DND-41 (cell line): Measurements from ENCODE around the gene PDIA5.

ENCODE experiments used
- ATAC-seq: fragments of 200-7000 bp; cut with Tn5 transposase; 3 replicates; pipeline ENCODE4 v1.9.1; 2021; ENCODE audit warnings: low read depth; ENCODE audit not compliant: insufficient read depth
- DNase-seq: peaks from one replicate; pipeline ENCODE4 v3.0.0-alpha.2; 2020
- H2AFZ ChIP-seq: 2 replicates; pipeline ENCODE4 v1.6.0; 2012; ENCODE audit warnings: low read depth, low read length
- H3K27ac ChIP-seq: 2 replicates; pipeline ENCODE4 v1.5.1; 2012; ENCODE audit warnings: low read length, inconsistent platforms
- H3K27me3 ChIP-seq: fragments of 200-600 bp; sonication (generic); 2 replicates; pipeline ENCODE4 v1.6.0; 2012; ENCODE audit warnings: low read length, mild to moderate bottlenecking, inconsistent platforms; ENCODE audit not compliant: insufficient read depth, poor library complexity
- H3K36me3 ChIP-seq: 2 replicates; pipeline ENCODE4 v1.5.1; 2012; ENCODE audit warnings: low read length, inconsistent platforms; ENCODE audit not compliant: insufficient read depth
- H3K4me1 ChIP-seq: 2 replicates; pipeline ENCODE4 v1.5.1; 2012; ENCODE audit warnings: mild to moderate bottlenecking, low read length; ENCODE audit not compliant: insufficient read depth
- H3K4me2 ChIP-seq: 2 replicates; pipeline ENCODE4 v1.6.0; 2012; ENCODE audit warnings: mild to moderate bottlenecking, moderate library complexity, low read length, inconsistent platforms; ENCODE audit not compliant: insufficient read depth
- H3K4me3 ChIP-seq, 2 experiments: fragments of 200-600 bp in 1 of 2; shearing (Covaris generic) in 1 of 2; 2 replicates each; pipeline ENCODE4 v1.5.1; 2012 to 2016; ENCODE audit warnings: inconsistent platforms in 2 of 2, low read length in 2 of 2, mild to moderate bottlenecking in 2 of 2, low read depth in 1 of 2, moderate library complexity in 1 of 2
- H3K79me2 ChIP-seq: 2 replicates; pipeline ENCODE4 v1.6.0; 2012; ENCODE audit warnings: low read length, inconsistent platforms; ENCODE audit not compliant: insufficient read depth
- H3K9ac ChIP-seq: 2 replicates; pipeline ENCODE4 v1.6.0; 2012; ENCODE audit warnings: low read depth, mild to moderate bottlenecking, inconsistent platforms, low read length, moderate library complexity
- H3K9me3 ChIP-seq: 2 replicates; pipeline ENCODE4 v1.5.1; 2012; ENCODE audit warnings: low read length, moderate library complexity, mild to moderate bottlenecking, inconsistent platforms; ENCODE audit not compliant: insufficient read depth, severe bottlenecking
- H4K20me1 ChIP-seq: 2 replicates; pipeline ENCODE4 v1.6.0; 2012; ENCODE audit warnings: low read length; ENCODE audit not compliant: insufficient read depth
- EZH2 ChIP-seq: IDR thresholded peaks from 3 replicates; pipeline ENCODE4 v1.6.1; 2012; ENCODE audit warnings: borderline replicate concordance, low read depth, mild to moderate bottlenecking, moderate library complexity, low read length, inconsistent platforms; ENCODE audit not compliant: severe bottlenecking
- TF ChIP-seq, protein P1 (sequence below): IDR thresholded peaks from 2 replicates; pipeline ENCODE4 v1.5.1; 2012; ENCODE audit warnings: borderline replicate concordance, low read length, moderate library complexity, mild to moderate bottlenecking; ENCODE audit not compliant: poor library complexity, severe bottlenecking; ENCODE audit errors: extremely low read depth

The PDIA5 gene

DNA sequence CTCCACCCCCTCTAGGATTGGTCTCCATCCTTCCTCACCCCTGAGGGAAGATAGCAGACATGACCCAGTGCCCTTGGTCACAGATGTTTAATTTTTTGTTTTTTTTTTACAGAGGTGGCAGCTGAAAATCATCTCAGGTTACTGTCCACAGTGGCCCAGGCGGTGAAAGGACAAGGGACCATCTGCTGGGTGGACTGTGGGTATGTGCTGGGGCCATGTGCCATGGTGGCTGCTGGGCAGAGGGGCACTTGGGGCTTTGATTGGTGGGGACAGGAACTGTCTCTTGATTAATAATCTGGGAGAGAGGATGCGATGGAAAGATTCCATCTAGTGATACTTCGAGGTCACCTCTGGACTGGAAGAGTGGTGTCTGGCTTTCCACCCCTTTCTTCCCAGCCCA, 25.4 kb downstream of the PDIA5 start:
- no peak for TF ChIP-seq EZH2
- TF ChIP-seq, protein P1, sequence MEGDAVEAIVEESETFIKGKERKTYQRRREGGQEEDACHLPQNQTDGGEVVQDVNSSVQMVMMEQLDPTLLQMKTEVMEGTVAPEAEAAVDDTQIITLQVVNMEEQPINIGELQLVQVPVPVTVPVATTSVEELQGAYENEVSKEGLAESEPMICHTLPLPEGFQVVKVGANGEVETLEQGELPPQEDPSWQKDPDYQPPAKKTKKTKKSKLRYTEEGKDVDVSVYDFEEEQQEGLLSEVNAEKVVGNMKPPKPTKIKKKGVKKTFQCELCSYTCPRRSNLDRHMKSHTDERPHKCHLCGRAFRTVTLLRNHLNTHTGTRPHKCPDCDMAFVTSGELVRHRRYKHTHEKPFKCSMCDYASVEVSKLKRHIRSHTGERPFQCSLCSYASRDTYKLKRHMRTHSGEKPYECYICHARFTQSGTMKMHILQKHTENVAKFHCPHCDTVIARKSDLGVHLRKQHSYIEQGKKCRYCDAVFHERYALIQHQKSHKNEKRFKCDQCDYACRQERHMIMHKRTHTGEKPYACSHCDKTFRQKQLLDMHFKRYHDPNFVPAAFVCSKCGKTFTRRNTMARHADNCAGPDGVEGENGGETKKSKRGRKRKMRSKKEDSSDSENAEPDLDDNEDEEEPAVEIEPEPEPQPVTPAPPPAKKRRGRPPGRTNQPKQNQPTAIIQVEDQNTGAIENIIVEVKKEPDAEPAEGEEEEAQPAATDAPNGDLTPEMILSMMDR = no peak
- peaks cover 24% of the 10 kb centered on the region for H3K4me1 ChIP-seq
- H4K20me1 ChIP-seq = peaks cover 12% of the 10 kb centered on the region
- peaks cover 45% of the 10 kb centered on the region; the same call in 1 of the 2 replicates for H3K36me3 ChIP-seq
- peaks cover 2% of the 10 kb centered on the region; the same call in 1 of the 2 replicates for H3K79me2 ChIP-seq
- no peak overlapping the region for H3K4me3 ChIP-seq
- H3K27me3 ChIP-seq = no peaks in the 10 kb centered on the region
- ATAC-seq (no peak), DNase-seq (no peak)
- H3K4me2 ChIP-seq = no peak overlapping the region
- no peak overlapping the region for H2AFZ ChIP-seq
- no peak overlapping the region for H3K27ac ChIP-seq
- H3K9me3 ChIP-seq = no peaks in the 10 kb centered on the region
- no peak overlapping the region for H3K9ac ChIP-seq

DNA sequence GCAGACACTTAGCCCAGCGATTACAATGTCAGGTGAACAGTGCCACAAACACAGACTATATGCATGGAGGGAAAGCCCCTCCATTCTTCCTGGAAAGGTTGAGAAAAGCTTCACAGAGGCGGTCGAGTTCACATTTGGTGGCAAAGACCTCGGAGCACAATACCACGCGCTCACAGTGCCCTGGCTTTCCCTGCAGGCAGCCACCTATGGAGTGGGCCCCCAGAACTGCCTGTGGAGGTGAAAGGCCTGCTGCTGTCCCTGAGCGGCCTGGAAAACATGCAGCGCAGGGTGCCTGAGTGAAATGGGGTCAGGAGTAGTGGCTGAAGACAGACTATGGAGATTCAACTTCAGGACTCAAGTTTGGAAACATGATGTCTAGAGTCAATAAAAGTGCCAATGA, 26.9 kb downstream of the PDIA5 start:
- Histone ChIP-seq H3K4me1 (peaks cover 24% of the 10 kb centered on the region), H3K4me3 (no peak overlapping the region), H3K4me2 (no peak overlapping the region), H3K36me3 (peaks cover 52% of the 10 kb centered on the region; the same call in 1 of the 2 replicates), H3K79me2 (no peaks in the 10 kb centered on the region), H3K9ac (no peak overlapping the region), H2AFZ (no peak overlapping the region), H3K27me3 (no peaks in the 10 kb centered on the region), H3K27ac (no peak overlapping the region), H4K20me1 (peaks cover 12% of the 10 kb centered on the region), H3K9me3 (no peaks in the 10 kb centered on the region)
- TF ChIP-seq, protein P1 = no peak
- no peak for TF ChIP-seq EZH2
- DNase-seq = no peak
- no peak for ATAC-seq

DNA sequence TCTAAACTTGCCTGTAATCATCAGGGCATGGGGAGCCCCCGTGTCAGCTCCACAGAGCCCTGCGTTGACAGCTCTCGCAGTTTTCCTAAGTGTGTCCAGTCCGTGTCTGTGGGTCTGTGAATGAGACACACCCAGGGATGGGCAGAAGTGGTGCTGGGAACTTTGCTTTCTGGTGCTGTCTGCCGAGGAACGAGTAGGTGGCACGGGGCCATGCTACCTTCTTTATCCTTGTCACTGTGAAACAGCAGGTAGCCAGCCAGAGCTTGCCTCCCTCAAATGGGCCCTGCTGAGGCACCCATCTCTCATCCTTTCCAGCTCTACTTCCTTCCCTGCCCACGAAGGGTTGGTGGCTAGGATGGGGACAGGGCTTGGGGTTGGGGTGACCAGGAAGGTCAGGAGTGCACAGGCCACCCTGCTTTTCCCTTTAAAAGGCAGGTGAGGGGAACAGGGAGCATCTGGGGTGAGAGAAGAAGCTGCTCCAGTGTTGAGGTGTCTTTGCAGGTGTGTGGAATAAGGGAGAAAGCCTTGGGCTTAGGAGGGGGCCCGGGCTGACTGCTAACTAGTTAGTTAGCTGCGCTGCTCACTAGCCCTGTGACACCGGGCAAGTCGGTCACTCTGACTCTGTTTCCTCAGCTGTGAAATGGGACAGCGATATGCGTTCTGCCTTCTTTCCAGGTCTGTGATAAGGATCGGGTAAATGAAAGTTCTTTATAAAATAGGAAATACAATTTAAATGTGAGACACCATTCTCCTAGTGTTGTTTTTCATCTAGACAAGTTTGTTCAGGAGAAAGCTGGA, 27.9 kb downstream of the PDIA5 start:
- Histone ChIP-seq H2AFZ (no peak overlapping the region), H3K27me3 (no peaks in the 10 kb centered on the region), H3K4me2 (no peak overlapping the region), H3K27ac (no peak overlapping the region), H3K9me3 (no peaks in the 10 kb centered on the region), H3K4me3 (no peak overlapping the region), H4K20me1 (peaks cover 8% of the 10 kb centered on the region), H3K79me2 (no peaks in the 10 kb centered on the region), H3K36me3 (peaks cover 63% of the 10 kb centered on the region), H3K9ac (no peak overlapping the region), H3K4me1 (peaks cover 19% of the 10 kb centered on the region)
- no peak for DNase-seq
- TF ChIP-seq, protein P1 = no peak
- TF ChIP-seq EZH2 = no peak
- no peak for ATAC-seq
